ENCODE measurements around the gene CYB561D1. TPM values are rescaled to one million over a fixed set of nuclear protein-coding genes. Genes with fewer than 3 reads are reported as not detected.

Gene CYB561D1
- total and polyA plus RNA-seq, 9 of the 15 experiments (the other 6 are each of a cell fraction or from before 2014, with no cell fraction given), result 0.71 to 7.2 (median 3.5) TPM

DNA sequence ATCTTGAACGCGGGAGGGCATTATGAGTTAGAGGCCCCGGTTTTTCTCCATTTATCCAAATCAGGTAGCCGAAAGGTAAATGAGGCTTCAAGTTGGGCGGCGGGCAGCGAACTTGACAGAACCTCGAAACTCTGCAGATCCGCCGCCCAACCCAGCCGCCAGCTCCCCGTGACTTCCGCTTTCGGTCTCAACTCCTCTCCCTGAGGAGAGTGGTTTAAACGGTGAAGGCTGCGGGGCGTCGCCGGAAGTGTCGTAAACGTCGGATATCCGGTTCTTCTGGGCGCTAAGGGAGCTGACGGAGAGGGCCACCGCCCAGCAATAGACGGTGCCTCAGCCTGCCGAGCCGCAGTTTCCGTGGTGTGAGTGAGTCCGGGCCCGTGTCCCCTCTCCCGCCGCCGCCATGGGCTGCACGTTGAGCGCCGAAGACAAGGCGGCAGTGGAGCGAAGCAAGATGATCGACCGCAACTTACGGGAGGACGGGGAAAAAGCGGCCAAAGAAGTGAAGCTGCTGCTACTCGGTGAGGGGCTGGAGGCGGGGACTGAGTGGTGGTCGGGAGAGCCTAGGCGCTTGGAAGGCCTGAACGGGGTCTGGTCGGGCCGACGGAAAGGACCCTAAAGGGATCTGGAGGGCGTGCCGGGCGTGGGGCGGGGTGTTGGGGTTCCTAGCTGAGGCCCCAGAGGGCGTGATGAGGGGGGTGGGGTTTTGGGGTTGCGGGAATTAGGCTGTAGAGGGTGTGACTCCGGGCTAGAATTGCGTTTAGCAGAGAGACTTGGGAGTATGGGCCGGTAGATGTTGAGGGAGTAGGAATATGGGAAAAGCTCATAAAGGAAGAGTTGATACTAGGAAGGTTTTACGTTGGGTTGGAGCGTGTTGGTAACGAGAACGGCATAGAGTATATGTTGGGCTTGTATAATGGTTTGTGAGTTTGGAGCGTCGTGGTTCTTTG is 54.7 kb downstream of the CYB561D1 start, which contains the start of gene GNAI3 (continued):
- TF ChIP-seq TARDBP (IDR thresholded peaks at IDR 0.05) (peak; percentile 31; the same call in 1 of the 2 replicates), BRF1 (IDR thresholded peaks at IDR 0.05; ENCODE audit: borderline replicate concordance, extremely low read depth, insufficient read length) (no peak), ELK1 (CRISPR knock-in tag; IDR thresholded peaks at IDR 0.05) (no peak), PHB2 (IDR thresholded peaks at IDR 0.05; ENCODE audit: low read depth) (peak; percentile 59; the same call in 1 of the 2 replicates), SUPT5H (IDR thresholded peaks at IDR 0.05) (peak; percentile 98), TEAD2 (tag; IDR thresholded peaks at IDR 0.05) (no peak), KDM5B (IDR thresholded peaks at IDR 0.05; ENCODE audit: insufficient replicate concordance, low read depth, low read length) (peak; percentile 99), WHSC1 (IDR thresholded peaks at IDR 0.05; ENCODE audit: low read length) (no peak), ZNF146 (CRISPR knock-in tag; IDR thresholded peaks at IDR 0.05; ENCODE audit: unreplicated experiment) (no peak), ETV5 (CRISPR knock-in tag; IDR thresholded peaks at IDR 0.05; ENCODE audit: low read depth) (peak; percentile 91), MYC (IDR thresholded peaks at IDR 0.05; ENCODE audit: low read depth, low read length) (peak; percentile 63), MYC (CRISPR knock-in tag; IDR thresholded peaks at IDR 0.05; ENCODE audit: borderline replicate concordance, low read depth) (peak; percentile 65; the same call in 1 of the 2 replicates), POLR2AphosphoS2 (IDR thresholded peaks at IDR 0.05; ENCODE audit: low read length) (peak; percentile 82; the same call in 1 of the 2 replicates), KDM1A (IDR thresholded peaks at IDR 0.05) (no peak), HNRNPLL (IDR thresholded peaks at IDR 0.05; ENCODE audit: low read depth, low read length, poor library complexity, severe bottlenecking) (peak; percentile 98)
- TF ChIP-seq, protein P1, sequence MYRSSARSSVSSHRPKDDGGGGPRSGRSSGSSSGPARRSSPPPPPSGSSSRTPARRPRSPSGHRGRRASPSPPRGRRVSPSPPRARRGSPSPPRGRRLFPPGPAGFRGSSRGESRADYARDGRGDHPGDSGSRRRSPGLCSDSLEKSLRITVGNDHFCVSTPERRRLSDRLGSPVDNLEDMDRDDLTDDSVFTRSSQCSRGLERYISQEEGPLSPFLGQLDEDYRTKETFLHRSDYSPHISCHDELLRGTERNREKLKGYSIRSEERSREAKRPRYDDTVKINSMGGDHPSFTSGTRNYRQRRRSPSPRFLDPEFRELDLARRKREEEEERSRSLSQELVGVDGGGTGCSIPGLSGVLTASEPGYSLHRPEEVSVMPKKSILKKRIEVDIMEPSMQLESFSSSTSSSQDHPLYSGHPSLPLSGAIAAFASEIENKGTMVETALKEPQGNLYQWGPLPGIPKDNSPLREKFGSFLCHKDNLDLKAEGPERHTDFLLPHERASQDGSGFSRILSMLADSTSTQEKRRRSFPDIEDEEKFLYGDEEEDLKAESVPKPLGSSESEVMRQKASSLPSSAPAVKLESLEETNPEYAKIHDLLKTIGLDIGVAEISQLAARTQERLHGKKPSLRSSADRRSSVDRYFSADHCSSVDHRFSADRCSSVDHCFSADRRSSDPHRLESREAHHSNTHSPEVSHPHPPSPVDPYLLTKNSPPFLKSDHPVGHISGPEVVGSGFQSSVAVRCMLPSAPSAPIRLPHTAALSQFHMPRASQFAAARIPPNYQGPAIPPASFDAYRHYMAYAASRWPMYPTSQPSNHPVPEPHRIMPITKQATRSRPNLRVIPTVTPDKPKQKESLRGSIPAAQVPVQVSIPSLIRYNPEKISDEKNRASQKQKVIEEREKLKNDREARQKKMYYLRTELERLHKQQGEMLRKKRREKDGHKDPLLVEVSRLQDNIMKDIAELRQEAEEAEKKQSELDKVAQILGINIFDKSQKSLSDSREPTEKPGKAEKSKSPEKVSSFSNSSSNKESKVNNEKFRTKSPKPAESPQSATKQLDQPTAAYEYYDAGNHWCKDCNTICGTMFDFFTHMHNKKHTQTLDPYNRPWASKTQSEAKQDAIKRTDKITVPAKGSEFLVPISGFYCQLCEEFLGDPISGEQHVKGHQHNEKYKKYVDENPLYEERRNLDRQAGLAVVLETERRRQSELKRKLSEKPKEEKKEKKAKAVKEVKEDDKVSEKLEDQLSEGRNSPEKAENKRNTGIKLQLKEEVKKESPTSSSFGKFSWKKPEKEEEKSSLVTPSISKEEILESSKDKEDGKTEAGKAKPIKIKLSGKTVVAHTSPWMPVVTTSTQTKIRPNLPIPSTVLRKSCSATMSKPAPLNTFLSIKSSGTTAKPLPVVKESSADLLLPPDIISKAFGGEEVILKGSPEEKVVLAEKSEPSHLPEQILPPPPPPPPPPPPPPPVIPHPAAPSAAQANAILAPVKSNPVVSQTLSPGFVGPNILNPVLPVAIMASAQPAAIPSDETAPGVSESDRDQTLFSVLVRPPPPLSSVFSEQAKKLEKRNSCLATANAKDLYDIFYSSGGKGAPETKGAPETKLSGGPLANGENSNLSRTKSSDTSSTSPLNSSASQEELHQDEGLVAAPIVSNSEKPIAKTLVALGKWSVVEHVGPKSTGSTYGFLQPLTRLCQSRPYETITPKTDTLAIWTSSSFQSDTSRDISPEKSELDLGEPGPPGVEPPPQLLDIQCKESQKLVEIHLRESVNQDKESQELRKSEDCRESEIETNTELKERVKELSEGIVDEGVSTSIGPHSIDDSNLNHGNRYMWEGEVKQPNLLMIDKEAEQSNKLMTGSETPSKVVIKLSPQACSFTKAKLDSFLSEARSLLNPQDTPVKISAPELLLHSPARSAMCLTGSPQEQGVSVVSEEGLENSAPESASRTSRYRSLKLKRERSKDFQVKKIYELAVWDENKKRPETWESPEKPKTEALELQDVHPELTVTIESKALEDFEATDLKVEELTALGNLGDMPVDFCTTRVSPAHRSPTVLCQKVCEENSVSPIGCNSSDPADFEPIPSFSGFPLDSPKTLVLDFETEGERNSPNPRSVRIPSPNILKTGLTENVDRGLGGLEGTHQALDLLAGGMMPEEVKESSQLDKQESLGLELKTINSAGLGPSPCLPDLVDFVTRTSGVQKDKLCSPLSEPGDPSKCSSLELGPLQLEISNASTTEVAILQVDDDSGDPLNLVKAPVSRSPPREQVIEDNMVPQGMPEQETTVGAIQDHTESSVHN (IDR thresholded peaks at IDR 0.05; ENCODE audit: borderline replicate concordance in 1 of 2, low read depth in 1 of 2), result no peak
- TF ChIP-seq, protein P2, sequence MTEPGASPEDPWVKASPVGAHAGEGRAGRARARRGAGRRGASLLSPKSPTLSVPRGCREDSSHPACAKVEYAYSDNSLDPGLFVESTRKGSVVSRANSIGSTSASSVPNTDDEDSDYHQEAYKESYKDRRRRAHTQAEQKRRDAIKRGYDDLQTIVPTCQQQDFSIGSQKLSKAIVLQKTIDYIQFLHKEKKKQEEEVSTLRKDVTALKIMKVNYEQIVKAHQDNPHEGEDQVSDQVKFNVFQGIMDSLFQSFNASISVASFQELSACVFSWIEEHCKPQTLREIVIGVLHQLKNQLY (CRISPR knock-in tag; conservative IDR thresholded peaks at IDR 0.05), result peak; percentile 69 to 89; a peak in 1 of 4 replicates

Measured in K562 (cell line).